GM12892 (cell line): Measurements from ENCODE around the gene ARSJ.

Experiments
- POLR2A ChIP-seq: IDR thresholded peaks from 2 replicates; pipeline ENCODE4 v1.6.1; 2011; ENCODE audit warnings: low read depth, low read length, control low read depth
- POLR2AphosphoS5 ChIP-seq: IDR thresholded peaks from 2 replicates; pipeline ENCODE4 v1.6.1; 2011; ENCODE audit warnings: low read depth, low read length, control low read depth
- TAF1 ChIP-seq: IDR thresholded peaks from 2 replicates; pipeline ENCODE4 v1.6.1; 2011; ENCODE audit warnings: low read depth, mild to moderate bottlenecking, control low read depth, low read length, borderline replicate concordance

DNA sequence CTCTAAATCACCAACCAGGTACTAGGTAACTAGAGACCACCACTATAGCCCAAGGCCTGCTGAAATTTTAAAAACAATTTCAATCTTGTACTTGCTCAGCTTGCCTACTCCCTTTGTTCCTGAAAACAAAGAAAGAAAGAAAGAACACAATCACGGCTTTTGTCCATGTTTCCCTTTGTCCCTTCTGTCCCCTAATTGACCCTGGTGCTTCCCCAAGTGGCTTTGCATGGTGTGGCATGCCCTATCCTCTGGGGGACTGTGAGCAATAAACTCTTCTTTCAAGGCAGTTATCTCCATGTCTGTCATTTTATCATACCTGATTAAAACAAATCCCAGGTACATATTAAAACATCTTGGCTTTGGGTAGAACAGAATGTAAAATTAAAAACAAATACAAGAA, 94.8 kb downstream of the ARSJ start:
- TF ChIP-seq POLR2AphosphoS5: no peak
- no peak for TF ChIP-seq POLR2A
- TF ChIP-seq TAF1: no peak
